ENCODE measurements around the gene GRM7. TPM values are rescaled to one million over a fixed set of nuclear protein-coding genes. Genes with fewer than 3 reads are reported as not detected.
"Not testable (repeated sequence)": the region's sequence is repeated elsewhere in the genome, so short reads cannot be mapped to it uniquely, and the experiment has no call there.

Gene GRM7
- total and polyA plus RNA-seq, 5 experiments from 2014 or later: not detected

- H3K4me3 Mint-ChIP-seq: no peak overlapping the region
These were observed 17.8 kb downstream of the GRM7 start for GRCh38 chr3:6878731-6879130.

GRCh38 chr3:6912240-6912639 lies 51.3 kb downstream of the GRM7 start:
- ATAC-seq (no peak), DNase-seq (no peak)
- POLR2A ChIA-PET: no interaction called here
- H3K4me1 Mint-ChIP-seq: no peaks in the 10 kb centered on the region
- peaks cover 0 to 7% (median 0%) of the 10 kb centered on the region in 9 donors for H3K9me3 Mint-ChIP-seq
- no peak overlapping the region for H3K27ac Mint-ChIP-seq
- no peak overlapping the region for H3K4me3 Mint-ChIP-seq
- no peaks in the 10 kb centered on the region for H3K36me3 Mint-ChIP-seq
- H3K27me3 Mint-ChIP-seq: no peaks in the 10 kb centered on the region

More at GRCh38 chr3:6878731-6879130, 17.8 kb downstream of the GRM7 start:
- POLR2A ChIA-PET: no interaction called here
- Mint-ChIP-seq H3K9me3 (peaks cover 0 to 4% (median 0%) of the 10 kb centered on the region in 9 donors), H3K27me3 (no peaks in the 10 kb centered on the region), H3K36me3 (no peaks in the 10 kb centered on the region), H3K27ac (no peak overlapping the region), H3K4me1 (no peaks in the 10 kb centered on the region)
- DNase-seq (no peak), ATAC-seq (no peak)

- ATAC-seq (no peak), DNase-seq (no peak)
- H3K4me3 Mint-ChIP-seq: no peak overlapping the region
- POLR2A ChIA-PET: no interaction called here
- no peak overlapping the region for H3K27ac Mint-ChIP-seq
- no peaks in the 10 kb centered on the region for H3K36me3 Mint-ChIP-seq
- H3K4me1 Mint-ChIP-seq: no peaks in the 10 kb centered on the region
- H3K27me3 Mint-ChIP-seq: no peaks in the 10 kb centered on the region
- peaks cover 0 to 6% (median 0%) of the 10 kb centered on the region in 9 donors for H3K9me3 Mint-ChIP-seq
These were observed 55.0 kb downstream of the GRM7 start for GRCh38 chr3:6915898-6916297.

GRCh38 chr3:6921066-6921465 lies 60.2 kb downstream of the GRM7 start:
- POLR2A ChIA-PET: no interaction called here
- Mint-ChIP-seq H3K27me3 (no peaks in the 10 kb centered on the region), H3K27ac (no peak overlapping the region), H3K36me3 (no peaks in the 10 kb centered on the region), H3K4me3 (no peak overlapping the region), H3K4me1 (no peaks in the 10 kb centered on the region), H3K9me3 (peaks cover 0 to 15% (median 1%) of the 10 kb centered on the region in 9 donors)
- ATAC-seq (no peak), DNase-seq (no peak)

- DNase-seq: no peak
- Mint-ChIP-seq H3K27me3 (no peaks in the 10 kb centered on the region), H3K4me1 (no peaks in the 10 kb centered on the region), H3K36me3 (no peaks in the 10 kb centered on the region), H3K9me3 (peaks cover 0 to 15% (median 1%) of the 10 kb centered on the region in 9 donors), H3K27ac (no peak overlapping the region), H3K4me3 (no peak overlapping the region)
- POLR2A ChIA-PET: interaction anchor here (0.6 kb wide), 1 partner anchor 45 kb away, joined by 5 read pairs; no protein-coding TSS in a partner anchor
- ATAC-seq: no peak
These were observed 61.0 kb downstream of the GRM7 start for GRCh38 chr3:6921876-6922275.

- POLR2A ChIA-PET: no interaction called here
- Mint-ChIP-seq H3K4me1 (no peaks in the 10 kb centered on the region), H3K9me3 (peaks cover 0 to 10% (median 2%) of the 10 kb centered on the region in 9 donors), H3K27me3 (no peaks in the 10 kb centered on the region), H3K36me3 (no peaks in the 10 kb centered on the region), H3K27ac (no peak overlapping the region), H3K4me3 (no peak overlapping the region)
- ATAC-seq (no peak), DNase-seq (no peak)
These were observed 67.1 kb downstream of the GRM7 start for GRCh38 chr3:6928064-6928463.

GRCh38 chr3:6929918-6930317 lies 69.0 kb downstream of the GRM7 start:
- Mint-ChIP-seq H3K36me3 (no peaks in the 10 kb centered on the region), H3K9me3 (peaks cover 0 to 19% (median 4%) of the 10 kb centered on the region in 9 donors), H3K4me3 (no peak overlapping the region), H3K27ac (no peak overlapping the region), H3K27me3 (no peaks in the 10 kb centered on the region), H3K4me1 (no peaks in the 10 kb centered on the region)
- ATAC-seq: no peak
- POLR2A ChIA-PET: no interaction called here
- DNase-seq: no peak

GRCh38 chr3:6935418-6935817 lies 74.5 kb downstream of the GRM7 start:
- peaks cover 5 to 19% (median 8%) of the 10 kb centered on the region in 9 donors for H3K9me3 Mint-ChIP-seq
- H3K27me3 Mint-ChIP-seq, H3K4me3 Mint-ChIP-seq, ATAC-seq, H3K27ac Mint-ChIP-seq, POLR2A ChIA-PET, DNase-seq, H3K4me1 Mint-ChIP-seq, H3K36me3 Mint-ChIP-seq: not testable (repeated sequence)

GRCh38 chr3:6935970-6936369 lies 75.1 kb downstream of the GRM7 start:
- H3K27ac Mint-ChIP-seq: no peak overlapping the region
- DNase-seq (no peak), ATAC-seq (no peak)
- no peaks in the 10 kb centered on the region for H3K27me3 Mint-ChIP-seq
- no peak overlapping the region for H3K4me3 Mint-ChIP-seq
- no peaks in the 10 kb centered on the region for H3K36me3 Mint-ChIP-seq
- POLR2A ChIA-PET: no interaction called here
- no peaks in the 10 kb centered on the region for H3K4me1 Mint-ChIP-seq
- H3K9me3 Mint-ChIP-seq: peaks cover 5 to 19% (median 8%) of the 10 kb centered on the region in 9 donors

GRCh38 chr3:6962801-6963200 lies 101.9 kb downstream of the GRM7 start:
- Mint-ChIP-seq H3K9me3 (peaks cover 0 to 12% (median 0%) of the 10 kb centered on the region in 9 donors), H3K27ac (no peak overlapping the region), H3K4me3 (no peak overlapping the region), H3K4me1 (no peaks in the 10 kb centered on the region), H3K36me3 (no peaks in the 10 kb centered on the region), H3K27me3 (no peaks in the 10 kb centered on the region)
- POLR2A ChIA-PET: no interaction called here
- ATAC-seq: no peak
- no peak for DNase-seq

GRCh38 chr3:6965881-6966280 lies 105.0 kb downstream of the GRM7 start:
- ATAC-seq (no peak), DNase-seq (no peak)
- Mint-ChIP-seq H3K4me1 (no peaks in the 10 kb centered on the region), H3K27ac (no peak overlapping the region), H3K9me3 (peaks cover 0 to 6% (median 0%) of the 10 kb centered on the region in 9 donors), H3K27me3 (no peaks in the 10 kb centered on the region), H3K4me3 (no peak overlapping the region), H3K36me3 (no peaks in the 10 kb centered on the region)
- POLR2A ChIA-PET: no interaction called here

GRCh38 chr3:6971933-6972332 lies 111.0 kb downstream of the GRM7 start:
- H3K27me3 Mint-ChIP-seq: no peaks in the 10 kb centered on the region
- no peak for DNase-seq
- H3K27ac Mint-ChIP-seq: no peak overlapping the region
- ATAC-seq: no peak
- peaks cover 0 to 5% (median 0%) of the 10 kb centered on the region in 9 donors for H3K9me3 Mint-ChIP-seq
- H3K36me3 Mint-ChIP-seq: no peaks in the 10 kb centered on the region
- no peak overlapping the region for H3K4me3 Mint-ChIP-seq
- POLR2A ChIA-PET: no interaction called here
- H3K4me1 Mint-ChIP-seq: no peaks in the 10 kb centered on the region

- H3K4me3 Mint-ChIP-seq: no peak overlapping the region
- DNase-seq: no peak
These were observed 124.9 kb downstream of the GRM7 start for GRCh38 chr3:6985848-6986247.

GRCh38 chr3:6989608-6990291 lies 128.8 kb downstream of the GRM7 start:
- ATAC-seq (no peak), DNase-seq (no peak)
- Mint-ChIP-seq H3K27me3 (peaks cover 0 to 2% (median 0%) of the 10 kb centered on the region in 5 donors), H3K9me3 (peaks cover 0 to 36% (median 7%) of the 10 kb centered on the region in 9 donors), H3K27ac (no peak overlapping the region), H3K4me3 (no peak overlapping the region), H3K36me3 (no peaks in the 10 kb centered on the region), H3K4me1 (no peaks in the 10 kb centered on the region)
- POLR2A ChIA-PET: no interaction called here

More at GRCh38 chr3:6985848-6986247, 124.9 kb downstream of the GRM7 start:
- Mint-ChIP-seq H3K9me3 (peaks cover 0 to 15% (median 2%) of the 10 kb centered on the region in 9 donors), H3K27me3 (no peaks in the 10 kb centered on the region), H3K36me3 (no peaks in the 10 kb centered on the region), H3K4me1 (no peaks in the 10 kb centered on the region), H3K27ac (no peak overlapping the region)
- POLR2A ChIA-PET: no interaction called here
- no peak for ATAC-seq

All from naive thymus-derived CD8-positive, alpha-beta T cell (primary cell).